NCI-H2196 (cell line): ENCODE measurements around the gene MYCBP2.

ENCODE experiments used
- DNase-seq: peaks from one replicate; lab custom pipeline; 2025; ENCODE audit not compliant: unreplicated experiment; lab: John Stamatoyannopoulos, UW

Gene MYCBP2

DNA sequence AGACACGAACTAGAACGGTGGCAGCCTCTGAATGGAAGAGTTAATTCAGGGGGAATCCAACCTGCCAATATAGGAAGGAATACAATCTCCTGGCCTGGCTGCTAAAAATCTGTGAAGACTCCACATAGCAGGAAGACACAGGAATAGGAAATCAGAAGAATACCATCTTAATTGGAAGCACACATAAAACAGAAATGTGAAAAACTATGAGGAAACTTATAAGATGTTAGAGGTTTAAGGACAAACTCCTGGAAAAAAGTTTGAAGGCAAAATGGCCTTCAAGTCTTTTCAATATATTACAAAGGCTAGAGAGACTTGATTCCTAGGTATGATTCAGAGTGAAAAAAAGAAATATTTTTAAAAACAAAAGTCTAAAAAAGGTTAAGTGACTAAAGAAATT lies 221.8 kb downstream of the MYCBP2 start:
- no peak for DNase-seq

DNA sequence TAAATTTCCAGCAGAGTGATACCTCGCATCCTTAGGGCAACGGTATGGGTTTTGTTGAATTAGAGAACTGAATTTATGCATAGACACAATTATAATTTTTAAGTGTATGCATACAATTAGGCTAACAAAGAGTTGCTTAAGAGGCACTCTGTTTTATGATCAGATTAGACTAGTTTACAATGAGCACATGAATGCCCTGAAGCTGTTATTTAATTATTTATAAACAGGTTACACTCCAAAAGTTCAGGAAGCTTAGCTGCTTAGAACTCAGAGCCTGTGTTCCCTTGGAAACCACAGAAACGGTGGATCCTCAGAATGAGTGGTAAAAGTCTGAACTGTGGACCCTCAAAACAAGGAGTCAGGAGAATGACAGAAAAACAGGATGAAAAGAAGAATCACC lies 227.5 kb downstream of the MYCBP2 start:
- DNase-seq = no peak

DNA sequence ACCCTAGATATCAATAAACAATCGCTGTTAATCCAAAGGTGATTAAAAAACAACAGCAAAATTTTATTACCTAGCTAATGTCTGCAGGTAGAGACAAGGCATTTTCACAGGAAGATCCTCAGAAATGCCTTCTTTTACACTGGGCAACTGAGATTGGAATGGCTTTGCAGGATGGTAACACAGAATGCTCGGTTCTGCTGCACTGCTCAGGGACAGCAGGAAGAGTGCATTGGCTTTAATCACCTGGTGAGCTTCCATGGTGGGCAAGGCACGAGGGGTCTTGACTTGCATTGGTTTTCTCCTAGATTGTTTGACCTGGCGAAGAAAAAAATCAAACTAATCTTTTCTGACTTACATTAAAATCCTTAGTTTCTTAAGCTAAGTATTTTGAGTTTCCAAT lies 231.6 kb downstream of the MYCBP2 start:
- DNase-seq = no peak

DNA sequence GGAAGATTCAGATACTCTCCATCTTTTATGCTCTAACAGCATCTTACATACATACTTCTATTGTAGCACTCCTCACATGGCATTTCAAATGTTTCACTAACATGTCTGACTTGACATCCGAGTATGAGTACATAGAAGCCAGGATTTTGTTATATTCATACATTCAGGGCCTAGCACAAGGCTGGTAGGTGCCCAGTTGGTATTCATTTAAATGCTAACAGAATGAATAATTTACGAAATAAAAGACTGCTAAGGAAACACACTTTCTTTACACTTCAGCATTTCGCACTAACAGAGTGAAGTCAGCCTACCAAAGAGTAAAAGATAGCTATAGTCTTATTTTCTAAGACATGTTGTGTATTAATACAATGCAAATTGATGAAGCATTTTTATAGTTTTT lies 232.1 kb downstream of the MYCBP2 start:
- DNase-seq = no peak

DNA sequence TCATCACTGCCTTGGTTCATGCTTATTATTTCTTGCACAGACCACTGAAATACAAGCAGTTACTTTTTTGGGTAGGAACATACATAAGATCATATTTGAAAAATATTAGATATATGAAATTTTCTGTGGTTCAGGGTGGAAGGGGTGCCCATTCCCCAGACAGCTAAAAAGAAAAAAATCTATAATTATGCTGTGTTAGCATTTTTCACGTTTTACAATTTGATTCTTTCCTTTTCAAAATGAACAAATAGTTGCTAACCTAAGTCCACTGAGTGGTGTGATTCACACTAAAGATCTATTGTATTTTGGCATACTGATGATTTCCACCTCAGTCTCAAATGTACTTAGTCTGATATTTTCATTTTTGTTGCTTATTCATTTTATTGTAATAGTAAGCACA lies 233.2 kb downstream of the MYCBP2 start:
- DNase-seq = no peak

DNA sequence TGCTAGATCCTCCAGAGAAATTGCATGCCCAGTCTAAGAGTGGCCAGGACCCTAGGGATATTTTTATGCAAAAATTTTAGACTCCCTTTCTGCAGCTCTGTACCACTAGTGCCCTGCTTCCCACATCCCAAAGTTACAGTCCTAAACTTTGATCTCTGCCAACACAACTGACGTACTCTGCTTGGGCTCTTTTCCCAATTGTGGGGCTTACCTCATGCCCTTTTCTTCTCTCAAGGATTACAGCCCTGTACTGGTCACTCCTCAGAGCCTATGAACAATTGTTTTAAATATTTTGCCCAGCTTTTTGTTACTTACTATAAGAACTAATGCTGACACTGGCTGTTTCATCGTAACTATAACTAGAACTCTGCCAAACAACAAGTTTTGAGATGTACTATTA lies 242.1 kb downstream of the MYCBP2 start:
- DNase-seq = no peak

DNA sequence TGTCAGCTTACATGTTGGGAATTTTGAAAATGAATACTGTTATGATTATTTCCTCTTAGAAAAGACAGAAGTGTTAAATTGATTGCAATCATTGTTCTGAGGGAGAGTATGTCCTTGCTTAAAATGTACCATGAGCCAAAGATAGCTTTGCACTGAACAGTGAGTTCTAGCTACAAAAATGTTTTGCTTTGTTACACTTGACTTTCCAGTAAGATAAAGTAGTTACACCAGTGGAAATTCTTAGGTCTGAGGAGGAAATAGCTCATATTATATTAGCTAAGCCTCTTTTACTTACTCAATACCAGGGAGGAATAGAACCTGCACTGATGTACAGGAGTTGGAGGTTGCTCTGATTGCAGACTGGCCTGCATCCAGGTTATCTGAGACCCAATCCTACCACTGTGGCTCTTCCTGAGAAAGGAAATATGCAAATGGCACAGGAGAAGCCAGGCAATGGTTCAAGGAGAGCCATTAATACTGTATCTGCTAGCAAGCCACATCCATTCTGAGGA lies 246.9 kb downstream of the MYCBP2 start:
- DNase-seq = no peak

DNA sequence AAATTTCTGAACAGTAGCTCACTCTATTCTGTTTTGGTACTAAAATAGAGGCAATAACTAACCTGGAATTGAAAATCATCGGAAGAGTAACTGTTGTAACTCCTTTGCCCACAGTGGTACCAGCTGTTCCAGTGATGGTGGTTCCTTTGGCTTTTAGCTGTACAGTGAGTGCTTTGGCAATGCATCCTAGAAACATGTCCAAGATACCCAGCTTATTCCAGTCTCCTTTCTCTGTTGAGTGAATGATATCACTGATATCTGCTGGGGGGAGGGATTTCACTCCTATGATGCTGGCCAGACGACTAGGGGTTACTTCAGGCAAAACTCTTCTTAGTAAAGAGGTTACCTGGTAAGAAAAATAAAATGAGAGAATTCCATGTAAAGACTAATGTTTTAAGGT lies 259.4 kb downstream of the MYCBP2 start:
- DNase-seq = no peak

DNA sequence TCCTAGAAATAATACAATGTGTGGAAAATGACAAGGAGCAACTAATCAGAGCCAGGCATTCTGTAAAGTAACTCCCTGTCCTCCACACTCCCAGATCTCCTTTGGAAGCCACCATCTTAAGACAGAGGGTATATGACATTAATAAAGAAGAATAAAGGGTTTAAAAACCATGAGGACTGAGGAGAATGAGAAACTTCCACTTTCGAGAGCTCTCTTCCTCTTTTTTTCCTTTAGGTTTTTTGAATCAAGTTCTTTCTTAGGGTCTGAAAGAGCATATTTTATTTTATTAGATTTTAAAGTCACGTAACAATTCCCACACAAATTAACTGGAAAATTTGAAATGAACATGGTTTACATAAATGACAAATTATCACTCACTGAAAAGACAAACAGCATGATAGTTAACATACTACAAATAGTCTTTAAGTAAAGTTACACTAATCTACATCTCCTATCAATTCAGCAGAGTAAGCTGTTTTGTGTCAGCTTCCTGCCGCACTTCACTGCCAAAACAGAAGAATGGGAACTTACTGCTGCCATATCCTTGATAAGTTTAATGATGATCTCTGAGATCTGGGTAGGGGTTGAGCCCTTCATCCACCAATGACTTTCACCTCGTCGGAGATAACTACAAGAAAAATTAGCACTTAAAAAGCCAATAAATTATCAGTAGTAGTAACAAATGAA lies 261.3 kb downstream of the MYCBP2 start:
- DNase-seq = no peak

DNA sequence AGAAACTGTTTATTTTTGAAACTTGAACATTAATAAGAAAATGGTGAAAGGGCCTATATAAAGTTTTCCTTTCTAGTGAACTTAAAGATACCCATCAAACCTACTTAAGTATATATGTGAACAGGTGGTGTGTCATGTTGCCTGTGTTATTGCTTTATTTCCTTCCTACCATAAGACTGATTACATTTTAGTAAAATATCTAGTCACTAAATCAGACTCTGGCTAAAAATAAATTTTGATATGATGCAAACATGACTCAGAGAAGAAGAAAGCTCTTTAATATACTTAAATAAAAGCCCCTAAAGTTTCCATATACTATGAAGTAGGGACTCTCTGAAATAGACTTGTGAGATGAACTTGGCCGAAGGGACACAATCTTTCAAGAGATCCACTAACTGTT lies 264.8 kb downstream of the MYCBP2 start:
- DNase-seq = no peak

DNA sequence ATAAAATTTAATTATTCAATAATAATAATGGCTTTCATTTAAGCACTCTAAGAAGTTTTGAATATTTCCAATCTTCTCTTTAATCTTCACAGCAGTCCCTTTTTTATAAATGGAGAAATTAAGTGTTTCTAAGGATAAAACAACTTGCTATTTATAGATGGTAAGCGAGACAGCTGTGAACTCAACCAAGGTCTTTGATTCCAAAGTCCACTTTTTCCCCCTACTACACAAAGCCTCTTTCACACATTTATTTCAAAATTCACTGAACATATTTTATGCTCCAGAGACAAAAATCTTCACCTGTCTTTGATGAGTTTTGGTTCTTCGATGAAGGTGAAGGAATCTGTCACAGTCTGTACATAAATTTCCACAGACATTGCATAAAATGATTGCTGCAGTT lies 265.5 kb downstream of the MYCBP2 start:
- DNase-seq = no peak

DNA sequence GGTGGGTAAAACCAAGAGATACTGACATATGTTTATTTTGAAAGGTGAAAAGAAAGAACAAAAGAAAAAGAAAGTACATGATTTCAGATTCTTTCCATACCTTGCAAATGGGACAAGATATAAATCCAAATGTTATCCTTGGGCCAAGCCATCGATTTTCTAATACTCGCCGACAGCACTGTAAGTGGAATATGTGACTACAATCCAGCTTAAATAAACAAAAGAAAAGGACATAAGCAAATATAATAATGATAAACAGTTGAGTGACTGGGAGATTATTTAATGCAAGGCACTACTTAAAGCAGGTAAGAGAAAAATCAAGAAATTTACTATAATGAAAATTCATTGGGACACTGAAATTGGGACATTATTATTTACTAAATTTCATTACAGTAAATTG lies 270.0 kb downstream of the MYCBP2 start:
- DNase-seq = no peak

DNA sequence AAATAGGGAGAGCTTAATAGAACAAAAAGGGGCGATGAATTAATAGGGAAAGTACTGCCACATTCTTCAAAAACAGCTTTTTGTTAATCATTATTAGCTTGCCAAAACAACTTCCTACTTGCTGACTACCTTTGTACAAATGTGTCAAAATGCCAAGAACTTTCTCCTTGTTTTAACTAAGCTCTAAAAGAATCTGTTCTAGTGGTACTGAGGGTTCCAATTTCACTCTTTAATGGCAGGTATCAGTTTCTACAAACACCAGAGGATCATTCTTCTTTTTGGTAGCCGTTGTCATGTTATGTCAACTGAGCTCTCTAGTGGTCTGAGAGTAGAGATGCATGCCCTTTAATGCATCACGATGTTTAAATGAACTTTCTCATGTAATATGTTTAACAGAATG lies 270.5 kb downstream of the MYCBP2 start:
- no peak for DNase-seq

DNA sequence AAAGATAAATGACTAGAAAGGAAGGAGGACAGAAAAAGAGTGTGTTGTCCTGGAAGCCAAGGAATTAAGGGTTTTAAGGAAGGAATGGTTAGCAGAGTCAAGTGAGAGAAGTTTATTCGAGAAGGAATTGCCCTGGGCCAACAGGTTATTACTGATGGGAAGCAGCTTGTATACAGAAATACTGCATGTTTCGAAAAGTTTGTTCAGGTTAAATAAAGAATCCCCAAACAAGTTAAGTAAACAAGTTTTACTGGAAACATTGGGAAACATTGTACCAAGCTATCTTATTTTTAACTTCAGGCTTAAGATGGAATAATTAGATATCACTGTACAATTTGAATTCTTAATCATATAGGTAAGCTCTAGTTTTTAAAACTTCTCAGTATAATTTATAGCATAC lies 271.7 kb downstream of the MYCBP2 start:
- no peak for DNase-seq

DNA sequence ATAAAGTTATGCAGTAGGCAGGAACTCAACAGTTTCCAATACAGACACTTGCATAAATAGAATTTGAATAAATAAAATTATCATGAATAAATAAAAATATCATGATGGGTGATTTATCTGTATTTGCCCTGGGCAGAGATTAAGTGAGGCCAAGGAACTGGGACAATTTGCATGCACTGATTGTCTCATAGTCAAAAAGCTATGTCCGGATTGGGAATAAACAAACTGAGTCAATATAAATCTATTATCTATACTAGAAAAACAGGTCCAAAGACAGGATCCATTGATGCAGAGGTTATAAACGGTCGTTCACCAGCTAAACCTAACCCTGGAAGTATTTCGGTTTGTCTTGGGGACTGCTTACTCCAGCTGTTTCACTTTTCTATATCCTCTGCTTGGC lies 273.7 kb downstream of the MYCBP2 start:
- no peak for DNase-seq

DNA sequence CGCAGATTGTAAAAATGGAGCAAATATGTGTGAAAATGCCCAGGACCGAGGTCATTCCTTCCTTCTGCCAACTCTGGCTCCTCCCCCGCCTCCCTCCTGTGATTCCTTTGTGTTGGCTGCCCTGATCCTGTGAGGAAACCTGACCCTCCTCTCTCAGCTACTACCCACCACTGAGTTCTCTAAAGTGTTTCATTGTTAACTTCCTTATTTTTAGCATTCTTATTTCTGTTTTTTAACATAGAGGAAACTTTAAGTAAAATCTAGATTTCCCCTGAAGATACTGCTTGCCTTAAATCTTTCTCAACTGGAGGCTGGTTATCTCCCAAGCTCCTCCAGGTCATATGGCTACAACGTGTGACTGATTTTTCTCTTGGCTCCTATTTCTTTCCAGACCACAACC lies 278.2 kb downstream of the MYCBP2 start:
- DNase-seq = no peak

DNA sequence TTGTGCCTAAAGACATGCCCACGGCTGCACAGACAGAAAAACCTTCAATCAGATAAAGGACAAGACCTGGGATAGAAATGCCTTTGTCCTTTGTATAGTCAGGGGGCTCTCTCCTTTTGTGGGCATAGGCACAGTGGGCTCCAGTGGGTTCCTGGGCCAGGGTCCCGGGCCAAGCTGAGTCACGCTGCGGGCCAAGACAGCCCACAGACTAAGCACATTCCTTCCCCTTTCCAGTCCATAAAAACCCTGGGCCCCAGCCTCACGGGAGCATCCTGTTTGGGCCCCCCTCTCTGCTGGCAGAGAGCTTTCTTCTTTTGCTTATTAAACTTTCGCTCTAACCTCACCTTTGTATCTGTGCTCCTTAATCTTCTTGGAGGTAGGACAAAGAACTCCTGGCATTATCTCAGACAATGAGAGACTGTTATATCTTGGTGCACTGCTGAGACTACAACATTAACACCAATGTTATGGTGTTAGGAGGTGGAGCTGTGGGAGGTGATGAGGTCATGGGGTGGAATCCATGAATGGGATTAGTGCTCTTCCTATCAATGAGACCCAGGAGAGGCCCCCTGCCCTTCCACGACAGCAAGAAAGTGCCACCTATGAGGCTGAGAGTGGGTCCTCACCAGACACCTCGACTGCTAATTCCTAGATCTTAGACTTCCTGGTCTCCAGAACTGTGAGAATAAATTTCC lies 279.1 kb downstream of the MYCBP2 start:
- DNase-seq = no peak

DNA sequence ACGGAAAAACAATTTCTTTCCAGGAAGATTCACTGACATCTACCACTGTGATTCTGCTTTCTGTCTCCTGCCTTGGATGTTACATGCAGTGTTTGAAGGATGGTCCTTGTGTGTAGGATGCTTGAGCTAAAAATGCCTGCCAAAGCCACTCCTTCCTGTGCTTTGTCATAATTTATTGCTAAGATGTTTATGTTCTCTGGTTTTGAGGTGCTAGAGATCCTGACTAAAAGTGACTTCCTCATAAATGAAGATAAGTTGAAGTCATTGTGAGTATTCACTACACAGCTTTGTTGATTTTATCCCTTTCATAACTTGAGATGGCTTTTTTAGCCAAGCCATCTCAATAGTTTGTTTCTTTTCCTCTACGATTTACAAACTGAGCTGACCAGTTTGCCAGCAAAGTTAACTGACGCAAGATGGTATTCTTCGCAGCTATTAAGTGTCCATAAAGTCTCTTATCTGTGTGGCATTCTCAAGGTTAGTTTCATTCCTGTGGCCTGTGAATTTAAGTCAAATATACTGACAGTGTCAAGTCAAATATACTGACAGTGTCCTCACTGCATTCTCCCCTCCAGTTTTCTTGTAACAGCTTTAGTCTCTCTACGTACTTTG lies 284.2 kb downstream of the MYCBP2 start:
- DNase-seq = no peak

DNA sequence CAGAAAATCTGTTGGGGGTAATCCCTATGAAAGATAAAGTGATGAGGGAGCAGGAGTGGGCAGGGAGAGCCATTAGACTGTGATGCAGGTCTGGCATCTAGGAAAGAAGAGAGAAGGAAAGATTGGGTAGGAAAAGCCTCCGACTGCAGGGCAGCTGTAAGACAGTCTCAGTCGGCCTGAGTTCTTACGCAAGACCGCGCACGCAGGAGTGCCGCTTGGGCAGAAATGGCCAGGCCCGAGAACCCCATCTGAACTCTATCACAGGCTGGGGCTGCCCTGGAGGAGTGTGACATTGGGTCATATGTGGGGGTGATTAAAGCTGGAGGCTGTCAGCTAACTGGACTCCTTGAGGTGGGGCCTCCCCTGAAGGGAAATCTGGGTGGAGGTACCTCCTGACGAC lies 286.1 kb downstream of the MYCBP2 start:
- DNase-seq = no peak

DNA sequence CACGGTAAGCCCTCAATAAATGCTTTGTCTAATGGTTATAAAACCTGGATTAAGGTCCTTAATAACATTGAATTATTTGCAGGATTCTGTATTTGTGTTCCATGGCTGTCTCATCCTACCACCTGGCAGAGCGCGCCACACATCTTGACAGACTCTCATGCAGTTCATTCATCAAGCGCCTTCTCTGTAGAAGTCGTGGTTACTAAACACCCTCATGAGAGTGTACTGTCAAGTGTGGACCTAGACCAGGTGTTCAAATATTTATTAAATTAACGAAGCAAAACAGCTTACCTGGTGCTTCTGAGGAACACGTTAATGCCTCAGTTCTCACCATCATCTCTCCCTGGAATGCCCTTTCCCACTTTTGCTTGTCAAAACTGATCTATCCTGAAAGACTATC lies 286.8 kb downstream of the MYCBP2 start:
- no peak for DNase-seq

DNA sequence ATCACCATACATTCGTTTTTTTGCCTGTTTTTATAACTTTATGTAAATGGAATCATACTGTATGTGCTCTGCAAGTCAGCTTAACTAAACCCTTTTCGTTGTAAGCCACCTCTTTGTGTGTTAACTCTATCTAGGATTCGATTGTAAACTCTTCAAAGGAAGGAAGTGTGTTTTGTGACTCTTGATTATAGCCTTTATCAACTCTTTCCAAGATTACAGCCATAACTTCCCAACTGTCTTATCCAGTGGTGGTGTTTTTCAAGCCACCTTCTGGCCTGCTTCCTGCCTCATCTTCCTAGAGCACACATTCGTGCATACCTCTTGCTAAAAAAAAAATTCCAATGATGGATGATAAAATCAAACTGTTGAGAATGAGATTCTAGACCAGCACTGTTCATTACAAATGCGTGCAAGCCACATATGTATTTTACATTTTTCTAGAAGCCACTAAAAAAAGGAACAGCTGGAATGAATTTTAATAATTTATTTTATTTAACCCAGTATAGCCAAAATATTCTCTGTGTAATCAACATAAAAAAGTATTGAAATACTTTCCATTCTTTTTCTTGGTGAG lies 287.9 kb downstream of the MYCBP2 start:
- no peak for DNase-seq

DNA sequence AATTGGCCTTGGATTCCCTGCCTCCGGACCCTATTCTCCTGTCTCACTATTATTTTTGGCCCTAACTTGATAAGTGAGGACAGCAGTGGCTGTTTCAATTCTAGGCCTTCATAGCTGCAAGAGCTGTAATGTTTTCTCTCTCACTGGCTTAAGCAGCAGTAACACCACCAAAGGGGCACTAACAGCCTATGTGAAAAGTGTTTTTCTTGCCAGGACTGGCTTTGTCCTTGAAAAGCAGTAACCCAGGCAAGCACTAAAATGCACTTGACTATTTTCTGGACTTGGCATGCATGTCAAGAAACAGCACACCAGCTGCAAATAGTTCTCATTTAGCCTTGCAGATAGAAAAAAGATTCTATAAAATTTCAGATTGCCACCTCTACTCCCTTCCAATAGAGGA lies 290.6 kb downstream of the MYCBP2 start:
- DNase-seq = no peak
